Measurements from ENCODE around the gene TICAM2.
"Not testable (repeated sequence)": the region's sequence is repeated elsewhere in the genome, so short reads cannot be mapped to it uniquely, and the experiment has no call there.

The TICAM2 gene, protein sequence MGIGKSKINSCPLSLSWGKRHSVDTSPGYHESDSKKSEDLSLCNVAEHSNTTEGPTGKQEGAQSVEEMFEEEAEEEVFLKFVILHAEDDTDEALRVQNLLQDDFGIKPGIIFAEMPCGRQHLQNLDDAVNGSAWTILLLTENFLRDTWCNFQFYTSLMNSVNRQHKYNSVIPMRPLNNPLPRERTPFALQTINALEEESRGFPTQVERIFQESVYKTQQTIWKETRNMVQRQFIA

DNA sequence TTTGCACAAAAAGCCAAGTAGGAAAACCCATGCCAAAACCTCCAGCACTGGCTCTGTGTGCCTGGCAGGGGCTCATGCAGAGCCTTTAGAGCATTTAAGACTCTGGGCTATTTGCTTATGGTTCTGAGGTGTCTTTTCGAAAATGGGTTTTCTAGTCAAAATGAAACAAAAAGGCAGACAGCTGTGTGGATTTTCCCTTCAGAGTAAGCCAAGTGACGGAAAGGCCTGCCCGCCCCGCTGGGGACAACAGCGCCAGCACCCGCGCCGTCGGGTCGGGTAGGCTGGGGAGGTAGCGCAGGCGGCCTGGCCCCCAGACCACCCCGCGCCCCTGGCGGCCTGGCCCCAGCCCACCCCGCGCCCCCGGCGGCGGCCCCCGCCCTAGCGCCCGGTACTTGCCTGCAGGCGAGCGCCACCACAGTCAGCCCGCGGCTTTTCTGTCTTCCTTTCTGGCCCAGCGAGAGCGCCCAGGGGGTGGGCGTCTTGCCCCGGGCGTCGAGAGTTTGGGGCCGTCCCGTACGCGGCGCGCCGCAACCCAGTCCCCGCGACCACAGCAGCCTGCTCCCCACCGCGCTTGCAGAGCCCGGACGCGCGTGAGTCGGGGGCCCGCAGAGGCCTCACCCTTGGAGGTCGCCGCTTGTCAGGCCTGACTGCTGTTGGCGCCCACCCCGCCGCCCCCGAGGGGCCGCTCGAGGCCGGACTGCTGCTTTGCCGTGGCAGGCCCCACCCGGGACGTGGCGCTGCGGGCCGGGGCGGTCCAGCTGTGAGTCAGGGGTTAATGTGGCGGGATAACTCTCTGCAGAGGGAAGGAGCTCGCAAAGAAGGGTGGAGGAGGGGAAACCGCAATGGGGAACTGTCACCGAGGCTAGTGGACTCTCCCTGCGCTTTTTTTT, at the start of gene TICAM2:
TICAM2 (minus strand) TSS at position 779 of the 890 bp plus-strand sequence. CDS start 21,223 bp downstream, outside the sequence.
- DNase-seq, result peak; percentile 75 to 76
- TF ChIP-seq POLR2A (IDR thresholded peaks at IDR 0.05; ENCODE audit: low read length), result peak; percentile 44
- TF ChIP-seq GATA1 (IDR thresholded peaks at IDR 0.05; ENCODE audit: low read depth, low read length), result no peak

DNA sequence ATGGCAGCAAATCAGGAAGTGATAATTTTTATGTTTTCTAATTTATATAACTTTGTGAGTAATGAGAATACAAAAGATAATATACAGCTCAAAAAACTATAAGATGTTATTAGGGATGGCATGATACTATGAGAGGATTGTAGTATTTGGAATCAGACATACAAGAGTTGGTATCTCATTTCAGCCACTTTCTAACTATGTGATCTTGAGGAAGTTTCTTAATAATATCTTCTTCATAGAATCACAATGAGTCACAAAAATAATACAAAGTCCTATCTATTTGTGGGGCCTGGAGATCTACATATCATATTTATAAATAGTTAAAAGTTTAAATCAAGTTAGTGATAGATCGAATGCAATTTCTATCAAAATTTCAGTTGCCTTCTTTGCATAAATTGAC, 47.3 kb upstream of the TICAM2 start:
- DNase-seq, result no peak
- TF ChIP-seq POLR2A (IDR thresholded peaks at IDR 0.05; ENCODE audit: low read length), result no peak
- TF ChIP-seq GATA1 (IDR thresholded peaks at IDR 0.05; ENCODE audit: low read depth, low read length), result no peak

DNA sequence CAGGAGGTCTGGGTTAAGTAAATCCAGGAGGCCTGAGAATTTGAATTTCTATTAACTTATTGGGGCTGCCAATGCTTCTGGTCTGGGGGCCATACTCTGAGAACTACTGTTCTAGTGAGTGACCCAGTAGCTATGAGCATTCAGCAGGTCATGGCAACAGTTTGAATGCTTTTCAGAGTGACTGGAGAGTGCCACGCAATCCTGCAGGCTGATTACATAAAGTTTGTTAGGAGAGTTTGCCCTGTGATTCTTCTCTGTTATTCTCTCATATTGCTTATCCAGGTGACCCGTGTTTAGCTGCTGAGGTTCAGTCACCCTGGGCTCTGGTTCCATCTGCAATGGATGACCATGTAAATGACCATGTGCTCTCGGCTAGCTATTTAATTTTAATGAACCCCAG, 45.8 kb upstream of the TICAM2 start:
- TF ChIP-seq GATA1 (IDR thresholded peaks at IDR 0.05; ENCODE audit: low read depth, low read length) (no peak), POLR2A (IDR thresholded peaks at IDR 0.05; ENCODE audit: low read length) (no peak)
- no peak for DNase-seq

DNA sequence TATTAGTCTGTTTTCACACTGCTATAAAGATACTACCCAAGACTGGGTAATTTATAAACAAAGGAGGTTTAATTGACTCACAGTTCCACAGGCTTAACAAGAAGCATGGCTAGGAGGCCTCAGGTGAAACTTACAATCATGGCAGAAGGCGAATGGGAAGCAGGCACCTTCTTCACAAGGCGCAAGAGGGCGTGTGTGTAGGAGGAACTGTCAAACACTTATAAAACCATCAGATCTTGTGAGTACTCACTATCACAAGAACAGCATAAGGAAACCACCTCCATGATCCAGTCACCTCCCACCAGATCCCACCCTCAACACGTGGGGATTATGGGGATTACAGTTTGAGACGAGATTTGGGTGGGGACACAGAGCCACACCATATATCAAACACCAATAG, 43.1 kb upstream of the TICAM2 start:
- not testable (repeated sequence) for DNase-seq

DNA sequence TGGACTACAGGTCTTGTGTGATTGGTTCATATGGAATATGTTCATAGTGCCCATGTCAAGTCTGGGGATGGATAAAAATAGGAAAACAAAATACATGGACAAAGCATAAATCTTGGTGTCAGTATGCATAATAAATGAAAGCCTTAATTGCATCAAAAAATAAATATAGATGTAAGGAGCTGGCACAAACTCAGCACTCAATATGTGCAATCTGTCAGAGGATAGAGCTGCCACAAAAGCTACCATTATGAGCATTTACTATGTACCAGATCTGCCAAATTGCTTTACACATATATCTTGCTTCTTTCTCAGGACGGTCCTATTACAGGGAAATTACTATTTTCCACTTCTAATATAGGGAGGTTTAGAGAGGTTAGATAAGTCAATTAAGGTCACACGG, 41.8 kb upstream of the TICAM2 start:
- TF ChIP-seq POLR2A (IDR thresholded peaks at IDR 0.05; ENCODE audit: low read length), result no peak
- no peak for TF ChIP-seq GATA1 (IDR thresholded peaks at IDR 0.05; ENCODE audit: low read depth, low read length)

DNA sequence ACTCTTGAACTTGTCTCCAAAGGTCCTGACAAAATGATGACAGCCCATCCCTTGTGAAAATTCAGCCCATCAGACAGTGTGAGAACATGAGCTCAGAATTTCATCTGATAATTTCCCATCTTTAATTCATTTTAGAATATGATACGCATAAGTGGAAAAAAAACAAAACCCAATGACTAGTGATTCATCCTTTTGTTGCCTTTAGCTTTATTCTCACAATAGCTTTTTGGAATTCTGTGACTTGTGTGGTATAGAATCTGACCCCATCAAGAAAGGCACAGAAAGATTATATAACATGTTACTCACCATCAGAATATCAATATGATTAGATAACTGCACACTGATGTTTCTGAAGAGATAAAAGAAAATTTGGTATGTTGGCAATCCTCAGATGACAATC, 39.7 kb upstream of the TICAM2 start:
- DNase-seq, result no peak
- TF ChIP-seq POLR2A (IDR thresholded peaks at IDR 0.05; ENCODE audit: low read length), result no peak
- TF ChIP-seq GATA1 (IDR thresholded peaks at IDR 0.05; ENCODE audit: low read depth, low read length), result no peak

More for the DNA sequence above, 41.8 kb upstream of the TICAM2 start:
- no peak for DNase-seq

DNA sequence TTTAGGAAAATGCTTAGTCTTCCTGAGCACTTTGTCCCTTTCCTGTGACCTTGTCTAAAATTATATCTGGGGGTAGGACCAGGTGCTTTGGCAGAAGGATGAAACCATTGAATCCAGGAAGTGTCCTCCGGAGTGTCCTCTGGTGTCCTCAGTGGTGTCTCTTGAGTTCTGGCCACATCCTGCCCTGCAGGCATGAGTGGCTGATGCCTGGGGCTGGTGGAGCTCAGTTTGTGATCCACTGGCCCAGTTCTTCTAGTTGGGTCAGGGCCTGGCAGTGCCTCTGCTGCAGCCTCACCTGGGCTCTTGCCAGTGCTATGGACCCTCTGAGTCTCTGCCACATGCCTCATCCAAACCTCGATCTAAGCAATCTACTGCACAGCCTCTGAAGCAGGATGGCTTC, 38.0 kb upstream of the TICAM2 start:
- DNase-seq, result no peak
- TF ChIP-seq GATA1 (IDR thresholded peaks at IDR 0.05; ENCODE audit: low read depth, low read length) (no peak), POLR2A (IDR thresholded peaks at IDR 0.05; ENCODE audit: low read length) (no peak)

DNA sequence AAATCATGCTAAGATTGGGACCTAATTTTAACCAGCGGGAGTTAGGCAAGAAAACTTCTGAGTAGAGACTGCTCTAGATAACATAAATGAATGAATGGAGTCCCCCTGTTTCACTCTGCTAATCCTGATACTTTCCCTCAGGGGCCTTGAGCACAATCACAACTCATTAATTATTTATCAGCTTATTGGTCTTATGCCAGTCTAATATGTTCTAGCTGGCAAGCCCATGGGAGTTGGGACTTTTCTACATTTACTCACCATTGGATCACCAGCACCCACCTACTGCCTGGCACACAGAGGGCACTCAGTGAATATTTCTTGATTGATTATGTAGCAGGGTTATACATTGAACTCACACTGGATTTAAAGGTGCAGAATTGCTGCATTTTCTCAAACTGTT, 37.1 kb upstream of the TICAM2 start:
- no peak for TF ChIP-seq POLR2A (IDR thresholded peaks at IDR 0.05; ENCODE audit: low read length)
- no peak for TF ChIP-seq GATA1 (IDR thresholded peaks at IDR 0.05; ENCODE audit: low read depth, low read length)
- DNase-seq, result no peak

DNA sequence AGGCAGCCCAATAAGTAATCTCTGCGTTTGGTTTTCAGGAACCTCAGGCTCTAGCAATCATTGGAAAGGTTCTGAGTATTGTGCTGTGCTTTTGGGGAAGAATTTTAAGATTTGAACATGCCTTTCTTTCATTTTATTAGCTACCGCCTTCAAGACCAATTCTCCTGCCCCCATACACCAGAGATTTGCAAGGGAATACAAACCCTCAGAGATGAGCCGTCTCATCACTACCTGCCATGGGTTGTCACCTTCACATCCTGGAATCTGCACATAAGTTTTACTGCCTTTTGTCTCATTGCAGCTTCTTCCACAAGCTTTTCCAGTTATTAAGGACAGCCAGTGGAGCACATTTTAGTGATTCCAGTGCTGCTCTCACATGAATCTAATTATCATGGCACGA, 35.2 kb upstream of the TICAM2 start:
- DNase-seq, result no peak
- TF ChIP-seq GATA1 (IDR thresholded peaks at IDR 0.05; ENCODE audit: low read depth, low read length), result no peak
- TF ChIP-seq POLR2A (IDR thresholded peaks at IDR 0.05; ENCODE audit: low read length), result no peak

DNA sequence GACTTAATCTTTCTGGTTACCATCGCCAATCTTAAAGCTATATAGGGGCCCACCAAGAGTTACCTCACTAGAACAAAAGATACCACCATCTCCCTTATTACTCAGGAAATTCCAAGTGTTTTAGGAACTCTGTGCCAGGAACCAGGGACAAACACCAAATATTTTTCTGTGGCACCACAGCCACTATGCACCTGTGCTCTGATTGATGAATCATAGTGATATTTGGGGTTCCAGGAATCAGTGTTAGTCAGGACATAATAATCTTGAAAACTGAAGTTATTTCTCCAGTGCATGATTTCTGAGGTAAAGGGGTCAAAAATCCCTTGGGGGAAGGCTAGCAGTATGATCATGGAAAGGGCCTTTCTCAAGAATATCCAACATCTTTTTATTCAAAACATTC, 33.7 kb upstream of the TICAM2 start:
- no peak for TF ChIP-seq GATA1 (IDR thresholded peaks at IDR 0.05; ENCODE audit: low read depth, low read length)
- DNase-seq, result no peak

DNA sequence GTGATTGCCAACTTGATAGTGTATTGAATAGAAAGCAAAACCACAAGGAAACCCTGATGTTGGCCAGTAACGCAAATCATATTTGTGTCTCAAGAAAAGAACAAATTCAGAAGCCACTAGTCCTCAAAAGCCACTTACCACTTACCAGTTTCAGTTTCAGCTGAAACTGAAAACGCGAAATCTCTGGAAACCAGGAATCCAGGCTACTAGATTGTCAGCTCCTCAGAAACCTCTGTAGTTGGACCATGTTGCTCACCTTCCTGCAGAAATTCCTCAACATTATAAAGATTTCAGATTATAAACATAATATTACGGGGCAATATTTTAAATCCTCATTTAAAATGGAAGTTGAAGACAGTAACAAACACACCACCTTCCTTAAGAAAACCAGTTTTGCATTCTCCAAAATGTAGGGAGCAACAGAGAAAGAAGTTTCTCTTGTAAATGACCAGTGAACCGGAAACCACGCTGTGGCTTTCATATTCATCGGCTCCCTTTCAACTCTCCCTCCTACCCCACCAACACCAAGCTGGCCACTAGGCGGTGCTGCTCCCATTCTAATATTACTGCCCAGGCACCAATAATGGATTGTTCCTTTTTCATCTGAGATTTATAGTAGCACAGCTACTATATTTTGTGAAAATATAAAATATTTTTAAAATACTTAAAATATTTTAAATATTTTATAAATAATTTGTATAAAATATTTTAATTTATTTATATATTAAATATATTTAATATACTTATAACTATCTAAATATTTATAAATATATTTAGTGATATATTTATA, 32.3 kb upstream of the TICAM2 start:
- peak; percentile 12 for TF ChIP-seq POLR2A (IDR thresholded peaks at IDR 0.05; ENCODE audit: low read length)
- TF ChIP-seq GATA1 (IDR thresholded peaks at IDR 0.05; ENCODE audit: low read depth, low read length), result no peak
- peak; percentile 82 to 87 for DNase-seq

DNA sequence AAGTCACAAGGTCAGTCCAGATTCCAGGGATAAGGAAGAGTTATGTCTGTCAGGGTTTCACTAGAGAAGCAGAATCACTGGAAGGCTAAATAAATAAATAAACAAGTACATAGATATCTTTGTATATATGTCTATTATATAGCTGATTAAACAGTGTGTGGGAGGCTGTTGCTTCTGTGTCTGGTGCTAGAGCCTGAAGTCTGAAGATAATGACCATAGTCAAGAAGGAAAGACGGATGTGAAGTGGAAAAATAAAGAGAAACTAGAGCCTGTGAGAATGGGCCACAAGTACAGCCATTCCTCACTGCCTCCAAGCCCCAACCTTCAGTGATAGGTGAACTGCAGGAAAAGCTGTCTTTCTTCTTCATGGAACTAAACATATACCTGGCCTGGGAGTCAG, 27.6 kb upstream of the TICAM2 start:
- no peak for DNase-seq
- TF ChIP-seq POLR2A (IDR thresholded peaks at IDR 0.05; ENCODE audit: low read length), result no peak
- TF ChIP-seq GATA1 (IDR thresholded peaks at IDR 0.05; ENCODE audit: low read depth, low read length), result no peak

DNA sequence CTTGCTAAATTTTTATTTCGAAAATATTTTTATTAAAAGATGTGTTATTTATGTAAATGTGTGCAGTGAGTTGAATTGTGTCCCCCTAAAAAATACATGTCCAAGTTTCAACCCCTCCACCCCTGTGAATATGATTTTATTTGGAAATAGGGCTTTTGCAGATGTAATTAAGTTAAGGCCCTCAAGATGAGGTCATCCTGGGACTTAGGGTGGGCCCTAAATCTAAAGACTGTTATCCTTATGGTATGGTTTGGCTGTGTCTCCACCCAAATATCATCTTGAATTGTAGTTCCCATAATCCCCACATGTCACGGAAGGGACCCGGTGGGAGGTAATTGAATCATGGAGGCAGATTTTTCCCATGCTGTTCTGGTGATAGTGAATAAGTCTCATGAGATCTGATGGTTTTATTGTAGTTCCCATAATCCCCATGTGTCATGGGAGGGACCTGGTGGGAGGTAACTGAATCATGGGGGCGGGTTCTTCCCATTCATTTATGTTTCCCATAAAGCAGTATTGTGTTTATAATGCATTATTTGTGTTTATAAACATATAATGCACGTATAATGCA, 25.1 kb upstream of the TICAM2 start:
- TF ChIP-seq GATA1 (IDR thresholded peaks at IDR 0.05; ENCODE audit: low read depth, low read length) (no peak), POLR2A (IDR thresholded peaks at IDR 0.05; ENCODE audit: low read length) (no peak)
- DNase-seq, result peak; percentile 20 to 23

DNA sequence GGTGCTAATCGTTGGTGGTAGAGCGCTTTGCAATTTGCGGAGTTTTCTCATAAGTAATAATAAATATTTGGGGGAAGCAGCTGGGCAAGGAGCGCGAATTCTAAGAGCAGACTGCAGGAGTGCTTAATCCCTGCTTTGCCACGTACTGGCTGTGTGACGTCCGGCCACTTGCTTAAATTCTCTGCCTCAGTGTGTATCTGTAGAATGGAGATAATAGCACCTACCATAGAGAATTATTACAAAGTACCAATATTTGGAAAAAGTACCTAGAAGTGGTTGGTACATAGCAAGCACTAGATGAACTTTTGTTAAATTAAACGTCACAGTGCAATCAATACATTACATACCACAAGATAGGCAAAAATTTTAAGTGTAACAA, 24.2 kb upstream of the TICAM2 start:
- no peak for DNase-seq
- TF ChIP-seq GATA1 (IDR thresholded peaks at IDR 0.05; ENCODE audit: low read depth, low read length) (no peak), POLR2A (IDR thresholded peaks at IDR 0.05; ENCODE audit: low read length) (no peak)

All from erythroblast (primary cell).